HS-27A (cell line): ENCODE measurements around the gene SNTA1.
"Not testable (repeated sequence)": the region's sequence is repeated elsewhere in the genome, so short reads cannot be mapped to it uniquely, and the experiment has no call there.

Source experiments
- DNase-seq: peaks from one replicate; pipeline ENCODE4 v3.0.0-alpha.2; 2012; ENCODE audit warnings: low read depth, missing footprints

The SNTA1 gene

DNA sequence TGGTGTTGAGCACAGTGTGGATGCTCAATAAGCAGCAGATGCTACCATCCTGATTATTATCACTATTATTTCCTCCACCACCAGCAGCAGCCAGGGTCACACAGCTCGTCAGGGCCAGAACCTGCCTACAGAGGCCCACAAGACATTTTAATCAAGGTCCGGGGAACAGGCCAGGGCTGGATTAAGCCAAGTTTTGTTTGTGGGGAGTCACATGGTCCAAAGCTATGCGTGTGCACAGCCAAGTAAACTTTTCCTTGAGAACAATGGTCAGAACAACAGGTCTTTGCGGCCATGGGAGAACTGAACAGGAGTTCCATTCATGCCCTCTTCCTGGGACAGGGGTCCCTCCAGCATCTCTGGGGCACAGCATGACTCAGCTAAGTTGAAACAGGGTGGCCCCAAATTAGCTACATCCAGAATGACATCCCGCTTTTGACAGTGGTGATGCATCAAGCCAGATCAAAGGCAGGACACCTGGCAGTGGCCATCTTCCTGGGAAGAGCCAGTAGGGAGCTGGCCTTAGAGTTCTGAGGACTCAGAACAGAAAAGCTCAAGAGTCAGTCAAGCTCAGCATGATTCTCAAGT lies 11.7 kb downstream of the SNTA1 start:
- DNase-seq = no peak

DNA sequence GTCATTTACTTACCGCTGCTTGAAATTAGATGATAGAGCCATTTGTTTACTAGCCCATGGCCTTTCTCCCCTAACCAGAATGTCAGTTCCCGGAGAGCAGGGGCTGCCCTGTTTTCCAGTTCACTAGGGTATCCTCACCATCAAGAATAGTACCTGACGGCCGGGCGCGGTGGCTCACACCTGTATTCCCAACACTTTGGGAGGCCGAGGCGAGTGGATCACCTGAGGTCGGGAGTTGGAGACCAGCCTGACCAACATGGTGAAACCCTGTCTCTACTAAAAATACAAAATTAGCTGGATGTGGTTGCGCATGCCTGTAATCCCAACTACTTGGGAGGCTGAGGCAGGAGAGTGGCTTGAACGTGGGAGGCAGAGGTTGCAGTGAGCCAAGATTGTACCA lies 19.7 kb downstream of the SNTA1 start:
- not testable (repeated sequence) for DNase-seq

DNA sequence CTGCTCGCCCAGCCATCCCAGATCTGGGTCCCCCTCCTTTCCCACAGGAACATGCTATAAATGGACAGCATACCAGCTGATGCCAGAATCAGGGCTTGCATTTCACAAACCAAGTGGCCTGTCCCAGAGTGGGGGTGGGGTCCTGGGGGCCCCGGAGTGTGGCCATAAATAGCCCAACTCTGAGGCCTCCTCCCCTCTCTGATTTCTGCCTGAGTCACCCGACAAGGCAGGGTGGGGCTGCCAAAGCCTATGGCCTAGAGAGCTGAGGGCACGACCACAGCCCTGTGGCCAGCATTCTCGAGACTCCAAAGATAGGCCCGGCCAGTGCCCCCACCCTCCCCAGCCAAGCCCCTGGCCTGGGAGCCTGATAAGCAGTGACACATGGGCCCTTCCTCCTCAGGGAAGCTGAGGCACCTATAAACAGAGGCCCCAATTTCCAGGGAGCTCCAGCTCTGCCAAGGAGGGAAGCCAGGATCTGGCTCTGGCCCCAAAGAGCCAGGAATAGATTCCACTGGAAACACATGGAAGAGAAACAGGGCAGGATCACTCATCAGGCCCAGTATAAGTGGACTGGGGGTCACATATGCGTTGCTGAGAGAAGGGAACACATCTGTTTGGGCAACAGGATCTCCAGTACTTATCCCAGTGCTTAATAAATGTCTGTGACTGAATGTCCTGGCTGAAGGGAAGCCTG lies 20.3 kb downstream of the SNTA1 start:
- DNase-seq = peak; percentile 95

DNA sequence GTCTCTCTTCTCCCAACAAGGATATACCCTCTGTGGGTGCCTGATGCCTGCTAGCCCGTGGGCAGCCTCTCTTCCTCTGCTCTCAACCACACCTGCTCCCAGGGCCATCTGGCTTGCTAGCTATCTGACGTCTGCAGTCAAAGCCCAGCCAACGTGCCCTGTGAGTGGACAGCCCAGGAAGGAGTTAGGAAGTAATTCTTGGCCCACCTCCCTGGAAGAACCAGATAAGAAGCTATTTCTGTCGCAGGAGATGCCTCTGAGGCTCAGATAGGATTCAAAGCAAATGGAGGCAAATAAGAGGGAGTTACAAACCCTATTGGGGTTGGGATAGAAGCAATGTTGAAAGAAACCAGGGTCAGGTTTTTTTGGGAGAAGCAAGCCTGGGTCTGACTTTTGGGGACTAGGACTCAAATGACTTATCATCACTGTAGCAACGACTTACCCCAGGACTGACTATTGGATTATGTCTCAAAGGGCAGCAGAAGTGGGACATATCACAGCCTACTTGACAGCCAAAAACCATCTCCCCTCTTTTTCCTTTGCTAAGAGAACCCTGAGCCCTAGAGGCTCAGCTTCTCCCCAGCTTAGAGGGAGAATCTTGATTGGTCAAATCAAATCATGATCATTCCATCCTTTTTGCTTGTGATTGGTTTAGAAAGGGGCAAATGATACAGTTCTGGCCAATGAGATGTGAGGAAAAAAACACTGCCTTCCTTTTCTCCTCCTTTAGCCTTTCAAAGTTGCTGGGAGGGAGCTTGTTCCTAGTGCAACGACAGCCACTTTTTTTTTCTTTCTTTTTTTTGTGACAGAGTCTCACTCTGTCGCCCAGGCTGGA lies 24.2 kb downstream of the SNTA1 start:
- no peak for DNase-seq

DNA sequence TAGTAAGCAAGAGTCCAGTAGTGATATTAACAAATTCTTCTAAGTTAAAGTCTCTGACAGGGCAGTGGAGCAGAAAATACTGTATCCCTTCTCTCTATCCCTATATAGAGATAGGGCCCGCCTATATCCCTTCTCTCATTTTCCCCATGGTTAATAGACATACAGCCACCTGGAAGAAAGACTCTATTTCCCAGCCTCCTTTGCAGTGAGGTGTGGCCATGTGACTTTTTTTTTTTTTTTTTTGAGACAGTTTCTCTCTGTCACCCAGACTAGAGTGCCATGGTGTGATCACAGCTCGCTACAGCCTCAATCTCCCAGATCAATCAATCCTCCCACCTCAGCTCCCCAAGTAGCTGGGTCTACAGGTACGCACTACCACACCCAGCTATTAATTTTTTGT lies 25.5 kb downstream of the SNTA1 start:
- DNase-seq = no peak

DNA sequence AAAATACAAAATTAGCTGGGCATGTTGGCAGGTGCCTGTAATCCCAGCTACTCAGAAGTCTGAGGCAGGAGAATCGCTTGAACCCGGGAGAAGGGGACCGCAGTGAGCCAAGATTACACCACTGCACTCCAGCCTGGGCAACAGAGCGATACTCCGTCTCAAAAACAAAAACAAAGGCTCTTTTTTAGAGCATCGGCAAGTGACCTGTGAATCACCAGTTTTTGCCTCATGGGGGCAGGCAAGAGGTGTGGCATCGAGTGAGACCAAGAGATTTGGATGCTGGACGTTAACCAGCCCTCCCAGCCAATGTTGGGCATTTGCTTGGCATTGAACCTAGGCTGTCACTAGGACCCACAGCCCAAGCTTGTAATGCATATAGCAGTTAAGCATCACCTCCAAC lies 27.6 kb downstream of the SNTA1 start:
- DNase-seq = no peak

DNA sequence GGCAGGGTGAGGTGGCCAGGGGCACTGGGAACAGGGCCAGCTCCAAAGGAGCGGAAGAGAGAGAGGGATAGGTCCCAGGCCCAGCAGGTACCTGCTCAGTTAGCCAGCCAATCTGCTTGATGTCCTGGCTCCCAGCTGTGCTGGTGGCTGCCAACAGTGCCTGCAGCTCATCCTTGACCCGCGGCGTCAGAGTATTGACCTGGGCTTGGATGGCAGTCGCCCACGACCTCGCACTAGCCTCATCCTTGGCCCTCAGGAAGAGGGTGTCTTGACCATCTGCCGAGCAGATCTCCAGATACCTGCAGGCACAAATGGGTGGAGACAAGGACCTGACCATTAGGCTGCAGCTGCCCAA lies 31.1 kb downstream of the SNTA1 start:
- DNase-seq = no peak

DNA sequence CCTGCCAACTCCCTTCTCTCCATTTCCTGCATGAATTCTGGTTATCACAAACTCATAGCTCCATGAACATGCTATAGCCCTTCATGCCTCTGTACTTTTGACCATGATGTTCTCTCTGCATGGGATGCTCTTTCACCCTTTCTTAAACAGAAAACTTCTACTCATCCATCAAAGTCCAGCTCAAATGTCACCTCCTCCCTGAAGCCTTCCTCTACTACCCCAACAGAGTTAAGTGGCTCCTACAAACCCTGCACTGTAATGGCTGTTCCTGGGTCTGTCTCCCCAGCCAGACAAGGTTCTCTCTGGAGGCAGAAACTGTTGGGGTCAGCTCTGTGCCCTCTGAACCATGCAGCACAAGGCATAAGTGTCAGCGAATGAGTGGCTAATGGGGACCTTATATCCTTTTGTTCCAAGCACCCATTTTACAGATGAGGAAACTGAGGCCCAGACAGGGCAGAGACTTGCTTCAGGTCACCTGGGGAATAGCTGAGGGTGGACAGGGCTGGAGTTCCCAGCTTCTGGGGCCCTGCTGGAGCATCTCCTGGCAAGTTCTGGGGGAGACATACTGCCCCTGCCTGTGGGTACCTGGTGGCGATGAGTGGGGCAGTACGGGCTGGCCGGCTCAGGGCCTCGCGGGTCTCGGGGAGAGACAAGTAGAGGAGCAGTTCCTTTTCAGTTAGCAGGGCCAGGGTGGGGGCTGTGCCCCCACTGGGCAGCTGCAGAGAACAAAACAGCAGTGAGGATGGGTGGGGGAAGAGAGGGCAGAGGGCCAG lies 31.7 kb downstream of the SNTA1 start:
- no peak for DNase-seq

DNA sequence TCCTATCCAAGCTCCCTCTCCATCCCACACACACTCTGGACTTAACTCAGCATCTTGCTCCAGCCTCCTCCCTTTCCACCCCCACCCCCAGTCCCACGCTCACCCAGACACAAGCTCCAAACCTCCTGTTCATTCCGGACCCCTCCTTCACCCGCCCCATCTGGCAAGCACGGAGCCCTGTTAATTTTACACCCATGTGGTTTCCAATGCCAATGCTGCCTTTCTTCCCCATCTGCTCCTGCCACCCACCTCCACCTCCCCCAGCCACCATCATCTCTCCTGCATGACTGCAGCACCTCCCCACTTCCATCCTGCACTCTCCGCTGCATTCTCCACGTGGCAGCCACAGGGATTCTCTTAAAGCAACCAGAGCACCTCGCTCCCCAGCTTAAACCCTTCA lies 32.3 kb downstream of the SNTA1 start:
- no peak for DNase-seq

DNA sequence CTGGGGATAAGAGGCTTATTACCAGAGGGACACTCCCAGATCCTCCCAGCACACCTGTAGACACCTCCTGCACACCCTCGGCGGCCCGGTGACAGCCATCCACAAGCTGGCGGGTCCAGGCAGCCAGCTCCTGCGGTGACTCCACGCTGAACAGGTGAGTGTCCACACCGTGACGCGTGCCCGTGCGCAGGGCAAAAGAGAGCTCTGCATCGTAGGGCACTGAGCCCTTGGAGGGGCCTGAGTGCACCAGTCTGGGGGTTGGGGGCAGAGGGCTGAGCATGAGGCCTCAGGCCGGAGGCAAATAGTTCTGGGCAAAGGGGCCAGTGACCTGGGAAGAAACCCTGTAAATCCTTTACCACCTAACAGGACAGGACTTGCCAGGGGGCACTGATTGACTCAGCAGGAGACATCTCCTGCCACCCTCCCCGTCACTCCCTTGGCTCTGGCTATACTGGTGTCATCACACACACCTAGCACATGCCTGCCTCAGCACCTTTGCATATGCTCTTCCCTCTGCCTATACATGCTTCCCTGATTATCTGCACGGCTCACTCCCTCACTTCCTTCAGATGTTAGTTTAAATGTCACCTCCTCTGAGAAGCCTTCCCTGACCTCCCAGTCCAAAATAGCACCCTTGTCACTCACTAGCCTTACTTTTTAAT lies 33.4 kb downstream of the SNTA1 start:
- DNase-seq = no peak

DNA sequence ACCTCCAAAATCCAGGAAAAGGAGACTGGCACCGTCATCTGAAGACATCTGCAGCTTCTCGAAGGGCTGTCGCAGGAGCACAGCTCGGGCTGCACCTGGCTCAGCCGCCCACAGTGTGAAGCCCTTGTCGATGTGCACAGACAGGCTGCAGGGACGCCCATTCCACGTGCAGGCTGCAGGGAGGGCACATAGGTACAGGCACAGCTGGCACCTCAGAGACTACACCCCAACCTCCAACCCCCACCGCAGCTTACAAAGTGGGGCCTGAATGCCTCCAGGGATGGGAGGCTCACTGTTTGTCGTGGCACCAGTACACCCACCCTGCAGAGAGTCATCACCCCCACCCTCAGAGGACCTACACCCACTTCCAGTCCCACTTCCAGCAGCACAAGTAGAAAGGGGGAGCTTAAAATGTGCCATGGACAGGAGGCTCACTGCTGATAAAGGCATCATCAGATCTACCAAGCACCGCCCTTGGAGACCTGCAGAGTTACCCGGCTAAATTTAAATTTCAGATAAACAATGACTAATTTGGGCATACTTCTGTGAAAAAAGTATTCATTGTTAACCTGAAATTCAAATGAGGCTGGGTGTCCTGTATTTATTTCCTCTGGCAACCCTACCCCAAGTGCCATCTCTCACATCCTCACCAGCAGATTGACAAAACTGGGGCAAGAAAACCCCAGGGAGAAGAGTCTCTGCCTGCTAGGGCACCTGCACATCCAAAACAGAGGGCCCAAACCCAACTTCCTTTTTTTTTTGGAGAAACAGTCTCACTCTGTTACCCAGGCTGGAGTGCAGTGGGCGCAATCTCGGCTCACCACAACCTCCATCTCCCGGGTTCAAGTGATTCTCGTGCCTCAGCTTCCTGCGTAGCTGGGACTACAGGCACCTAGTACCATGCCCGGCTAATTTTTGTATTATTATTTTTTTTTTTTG lies 34.6 kb downstream of the SNTA1 start:
- DNase-seq = no peak

DNA sequence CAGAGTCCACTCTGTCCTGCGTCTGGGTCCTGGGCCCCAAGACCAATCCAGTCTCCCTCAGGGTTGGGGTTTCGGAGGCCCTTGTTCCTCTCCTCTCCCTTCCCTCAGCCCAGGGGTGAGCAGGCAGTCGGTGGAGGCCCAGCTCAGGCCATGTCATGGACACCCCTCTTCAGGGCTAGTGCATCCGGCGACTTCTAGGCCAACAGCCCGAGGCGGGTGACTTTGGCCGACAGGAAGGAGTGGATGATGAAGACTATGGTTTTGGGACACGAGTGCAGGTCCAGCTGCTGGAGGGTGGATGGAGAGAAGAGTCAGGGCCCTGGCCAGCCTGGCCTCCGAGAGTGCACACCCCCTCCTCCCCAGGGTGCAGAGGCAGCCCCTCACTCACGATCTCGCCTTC lies 35.2 kb downstream of the SNTA1 start:
- DNase-seq = no peak

DNA sequence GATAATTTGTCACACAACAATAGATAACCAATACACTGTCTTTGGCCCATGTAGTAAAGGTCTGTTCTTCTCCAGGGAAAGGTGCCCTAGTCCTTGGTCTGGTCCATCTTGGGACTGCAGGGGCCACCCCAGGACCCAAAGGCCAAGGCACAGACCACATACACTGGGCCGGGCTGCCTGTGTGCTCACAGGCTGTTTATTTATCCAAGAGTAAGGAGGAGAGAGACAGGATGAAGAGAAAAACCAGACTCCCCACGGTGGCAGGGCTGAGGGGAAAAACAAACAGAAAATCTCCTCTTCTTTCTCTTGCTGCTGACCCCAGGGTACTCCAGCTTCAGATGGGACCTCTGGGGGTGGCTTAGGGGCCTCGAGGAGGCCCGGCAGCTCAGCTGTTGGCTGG lies 35.8 kb downstream of the SNTA1 start:
- DNase-seq = no peak

DNA sequence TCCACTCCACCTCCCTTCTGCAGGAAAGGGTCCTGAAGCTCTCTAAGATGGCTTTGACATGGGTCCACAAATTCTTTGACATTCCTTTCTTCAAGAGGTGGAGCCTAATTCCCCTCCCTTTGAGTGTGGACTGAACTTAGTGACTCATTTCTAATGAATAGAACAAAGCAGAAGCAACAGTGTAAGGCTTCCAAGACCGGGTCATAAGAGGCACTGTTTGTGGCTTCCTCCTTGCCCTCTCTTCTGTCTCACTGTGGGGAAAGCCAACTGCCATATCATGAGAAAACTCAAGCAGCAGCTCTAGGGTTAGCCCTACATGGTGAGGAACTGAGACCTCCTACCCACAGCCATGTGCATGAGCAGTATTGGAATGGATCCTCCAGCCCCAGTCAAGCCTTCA lies 36.3 kb downstream of the SNTA1 start:
- no peak for DNase-seq

DNA sequence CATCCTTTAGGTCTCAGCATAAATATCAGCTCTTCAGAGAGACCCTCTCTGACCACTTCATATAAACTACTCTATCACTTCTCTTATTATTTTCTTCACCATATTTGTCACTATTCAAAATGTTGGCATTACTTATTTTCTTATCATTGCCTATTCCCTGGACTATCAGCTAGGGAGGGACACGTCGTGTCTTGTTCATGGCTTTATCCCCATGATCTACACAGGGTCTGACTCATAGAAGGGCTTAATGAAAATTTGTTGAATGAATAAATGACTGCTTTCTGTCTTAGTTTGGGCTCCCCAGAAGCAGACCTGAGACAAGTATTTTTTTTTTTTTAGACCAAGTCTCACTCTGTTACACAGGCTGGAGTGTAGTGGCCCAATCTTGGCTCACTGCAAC lies 39.3 kb downstream of the SNTA1 start:
- DNase-seq = no peak

DNA sequence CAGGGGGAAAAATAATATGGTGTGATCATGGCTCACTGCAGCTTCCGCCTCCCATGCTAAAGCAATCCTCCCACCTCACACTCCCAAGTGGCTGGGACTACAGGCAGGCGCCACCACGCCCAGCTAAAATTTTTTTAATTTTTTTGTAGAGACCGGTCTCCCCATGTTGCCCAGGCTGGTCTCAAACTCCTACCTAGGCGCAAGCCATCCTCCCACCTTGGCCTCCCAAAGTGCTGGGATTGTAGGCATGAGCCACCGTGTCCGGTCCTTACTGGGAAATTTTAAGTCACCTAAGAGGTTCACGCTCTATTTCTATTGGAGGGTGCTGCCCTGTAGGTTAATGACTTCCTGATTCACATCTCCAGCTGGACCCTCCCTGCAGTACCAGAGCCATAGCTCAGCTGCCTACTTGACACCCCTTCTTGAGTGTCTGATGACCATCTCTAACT lies 41.6 kb downstream of the SNTA1 start:
- DNase-seq = no peak

DNA sequence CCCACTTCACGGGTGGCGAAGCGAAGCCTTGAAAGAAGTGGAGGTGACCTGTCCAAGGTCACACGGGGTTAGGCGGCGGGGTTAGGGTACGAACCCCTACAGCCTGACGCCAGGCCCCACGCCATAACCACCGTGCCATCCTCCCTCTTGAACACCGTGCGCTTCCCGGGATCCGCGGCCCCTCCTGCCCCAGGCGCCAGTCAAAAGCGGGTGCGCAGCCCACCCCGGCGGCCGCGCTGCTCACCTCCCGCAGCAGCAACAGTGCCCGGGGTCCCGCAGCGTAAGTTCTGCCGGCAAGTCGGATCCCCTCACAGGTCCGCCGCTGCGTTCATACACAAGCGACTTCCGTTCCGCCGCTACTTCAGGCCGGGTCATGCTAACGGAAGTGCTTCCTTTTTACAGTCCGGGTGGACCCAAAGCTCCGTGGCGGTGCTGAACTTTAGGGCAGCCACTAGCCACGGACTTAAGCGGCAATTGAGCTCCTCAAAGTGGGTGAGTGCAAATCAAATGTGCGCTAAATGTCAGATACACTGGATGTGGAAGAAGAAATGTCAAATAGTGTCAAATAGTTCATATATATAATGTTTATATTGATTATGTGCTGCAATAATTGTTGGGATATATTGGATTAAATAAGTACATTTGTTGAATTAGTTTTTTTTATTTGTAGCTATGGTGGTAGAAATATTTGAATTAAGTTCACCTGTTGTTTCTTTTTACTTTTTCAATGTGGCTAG lies 42.2 kb downstream of the SNTA1 start, which contains the start of gene CDK5RAP1:
CDK5RAP1 (minus strand) TSS at position 336 of the 737 bp plus-strand sequence. CDS start 4,455 bp downstream, outside the sequence.
- peak; percentile 82 for DNase-seq

DNA sequence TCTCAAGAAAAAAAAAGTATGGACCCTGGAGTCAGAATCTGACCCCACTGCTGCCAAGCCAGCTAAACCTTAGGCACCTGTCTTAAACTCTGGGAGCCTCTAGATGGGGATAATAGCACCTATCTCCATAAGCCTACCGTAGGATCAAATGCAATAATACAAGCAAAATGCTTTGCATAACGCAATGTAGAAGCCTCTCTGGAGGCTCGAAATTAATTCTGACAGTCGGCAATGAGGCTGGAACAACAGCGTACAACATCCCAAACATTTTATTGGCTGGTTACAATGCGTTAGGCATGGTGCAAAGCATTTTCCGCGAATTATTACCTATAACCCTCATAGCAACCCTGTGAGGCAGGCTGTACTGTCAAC lies 42.8 kb downstream of the SNTA1 start:
- DNase-seq = no peak

DNA sequence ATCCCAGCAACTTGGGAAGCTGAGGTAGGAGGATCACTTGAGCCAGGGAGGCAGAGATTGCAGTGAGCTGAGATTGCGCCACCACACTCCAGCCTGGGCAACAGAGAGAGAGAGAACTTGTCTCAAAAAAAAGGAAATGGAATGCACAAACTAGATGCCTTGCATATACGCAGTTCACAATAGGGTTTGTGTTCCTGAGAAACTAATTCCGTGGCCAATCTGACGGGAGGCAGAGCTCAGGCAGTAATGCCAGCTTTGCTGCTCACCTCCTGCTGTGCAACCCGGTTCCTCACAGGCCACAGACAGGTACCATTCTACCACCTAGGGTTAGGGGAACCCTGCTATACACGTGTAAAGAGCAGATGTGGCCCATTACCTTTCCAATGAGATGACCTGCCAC lies 43.6 kb downstream of the SNTA1 start:
- no peak for DNase-seq

DNA sequence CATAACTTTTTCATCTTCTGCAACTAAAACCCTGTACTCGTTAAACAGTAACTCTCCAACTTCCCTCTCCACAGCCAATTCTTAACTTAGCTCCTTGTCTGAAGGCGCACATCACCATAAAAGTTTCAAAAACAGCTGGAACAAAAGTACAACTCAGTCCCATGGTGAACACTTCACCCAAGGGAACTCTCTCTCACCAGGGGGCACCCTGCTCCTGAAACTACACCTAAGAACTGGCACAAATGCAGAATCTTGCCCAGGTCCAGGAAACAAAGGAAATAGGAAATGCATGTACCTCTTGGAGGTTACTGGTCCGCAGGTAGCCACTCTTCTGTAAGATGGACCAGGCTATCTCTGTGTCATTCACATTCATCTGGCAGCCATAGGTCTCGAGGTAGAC lies 48.8 kb downstream of the SNTA1 start:
- DNase-seq = no peak
